Activated naive CD4-positive, alpha-beta T cell treated with anti-CD3 and anti-CD28 coated beads, Interleukin-2, amount 10 ng/mL, durations not matched to agents 7 days and 5 days (primary cell): ENCODE data around the gene LINC00237.

ENCODE experiments used
- CTCF ChIA-PET: fragments of 350-600 bp; sonication (Branson Sonifier 250); formaldehyde crosslinking; loops from one replicate; lab custom pipeline; 2021; ENCODE audit warnings: antibody characterized with exemption; lab: Charles Lee
- DNase-seq: peaks from one replicate; pipeline ENCODE4 v3.0.0-alpha.2; 2020
- H3K27ac Mint-ChIP-seq: one replicate; pipeline ENCODE4 v1.8.0; 2021; ENCODE audit warnings: mild to moderate bottlenecking, moderate library complexity, mixed read lengths
- H3K27me3 Mint-ChIP-seq: one replicate; pipeline ENCODE4 v1.8.0; 2021; ENCODE audit warnings: mild to moderate bottlenecking, mixed read lengths
- H3K36me3 Mint-ChIP-seq: one replicate; pipeline ENCODE4 v1.8.0; 2021; ENCODE audit warnings: mixed read lengths
- H3K4me1 Mint-ChIP-seq: one replicate; pipeline ENCODE4 v1.8.0; 2021; ENCODE audit warnings: mixed read lengths
- H3K4me3 Mint-ChIP-seq: one replicate; pipeline ENCODE4 v1.8.0; 2021; ENCODE audit warnings: mild to moderate bottlenecking, moderate library complexity, mixed read lengths
- H3K9me3 Mint-ChIP-seq: one replicate; pipeline ENCODE4 v1.8.0; 2021; ENCODE audit warnings: mixed read lengths

Gene LINC00237

GRCh38 chr20:21106171-21107017 lies at the start of gene LINC00237:
Gene LINC00237 (minus strand): TSS chr20:21106358.
- Mint-ChIP-seq H3K9me3 (no peaks in the 10 kb centered on the region), H3K27me3 (peaks cover 93% of the 10 kb centered on the region), H3K4me1 (peaks cover 29% of the 10 kb centered on the region), H3K27ac (no peak within 1 kb of the TSS), H3K36me3 (peaks cover 5% of the 10 kb centered on the region), H3K4me3 (no peak within 1 kb of the TSS)
- DNase-seq = no peak
- CTCF ChIA-PET = no interaction called here

- no peak overlapping the region for H3K27ac Mint-ChIP-seq
- CTCF ChIA-PET = no interaction called here
- H3K9me3 Mint-ChIP-seq = no peaks in the 10 kb centered on the region
Observed at GRCh38 chr20:21155268-21155667, 49.1 kb upstream of the LINC00237 start.

GRCh38 chr20:21154692-21155091 lies 48.5 kb upstream of the LINC00237 start:
- Mint-ChIP-seq H3K4me1 (no peaks in the 10 kb centered on the region), H3K27me3 (no peaks in the 10 kb centered on the region), H3K4me3 (no peak overlapping the region), H3K27ac (no peak overlapping the region), H3K36me3 (no peaks in the 10 kb centered on the region), H3K9me3 (no peaks in the 10 kb centered on the region)
- DNase-seq = no peak
- CTCF ChIA-PET = no interaction called here

More at GRCh38 chr20:21155268-21155667, 49.1 kb upstream of the LINC00237 start:
- H3K4me1 Mint-ChIP-seq = no peaks in the 10 kb centered on the region
- no peak for DNase-seq
- no peak overlapping the region for H3K4me3 Mint-ChIP-seq
- no peaks in the 10 kb centered on the region for H3K36me3 Mint-ChIP-seq
- no peaks in the 10 kb centered on the region for H3K27me3 Mint-ChIP-seq

- DNase-seq = no peak
- CTCF ChIA-PET = no interaction called here
- Mint-ChIP-seq H3K4me1 (no peaks in the 10 kb centered on the region), H3K27me3 (no peaks in the 10 kb centered on the region), H3K4me3 (no peak overlapping the region), H3K9me3 (no peaks in the 10 kb centered on the region), H3K27ac (no peak overlapping the region), H3K36me3 (peaks cover 1% of the 10 kb centered on the region)
Observed at GRCh38 chr20:21151791-21152190, 45.6 kb upstream of the LINC00237 start.

GRCh38 chr20:21149344-21149743 lies 43.2 kb upstream of the LINC00237 start:
- Mint-ChIP-seq H3K9me3 (no peaks in the 10 kb centered on the region), H3K27me3 (no peaks in the 10 kb centered on the region), H3K4me3 (no peak overlapping the region), H3K27ac (no peak overlapping the region), H3K36me3 (peaks cover 1% of the 10 kb centered on the region), H3K4me1 (no peaks in the 10 kb centered on the region)
- CTCF ChIA-PET = no interaction called here
- DNase-seq = no peak

GRCh38 chr20:21147593-21147992 lies 41.4 kb upstream of the LINC00237 start:
- Mint-ChIP-seq H3K27me3 (no peaks in the 10 kb centered on the region), H3K27ac (no peak overlapping the region), H3K36me3 (peaks cover 1% of the 10 kb centered on the region), H3K9me3 (no peaks in the 10 kb centered on the region), H3K4me3 (no peak overlapping the region), H3K4me1 (no peaks in the 10 kb centered on the region)
- CTCF ChIA-PET = interaction anchor here (0.6 kb wide), 1 partner anchor 54 kb away, joined by 3 read pairs; no protein-coding TSS in a partner anchor
- DNase-seq = no peak

GRCh38 chr20:21146215-21146614 lies 40.1 kb upstream of the LINC00237 start:
- peaks cover 1% of the 10 kb centered on the region for H3K36me3 Mint-ChIP-seq
- DNase-seq = no peak
- H3K27ac Mint-ChIP-seq = no peak overlapping the region
- CTCF ChIA-PET = no interaction called here
- no peak overlapping the region for H3K4me3 Mint-ChIP-seq
- H3K9me3 Mint-ChIP-seq = no peaks in the 10 kb centered on the region
- H3K27me3 Mint-ChIP-seq = no peaks in the 10 kb centered on the region
- no peaks in the 10 kb centered on the region for H3K4me1 Mint-ChIP-seq

GRCh38 chr20:21145424-21145823 lies 39.3 kb upstream of the LINC00237 start:
- CTCF ChIA-PET = no interaction called here
- H3K4me3 Mint-ChIP-seq = no peak overlapping the region
- H3K36me3 Mint-ChIP-seq = peaks cover 1% of the 10 kb centered on the region
- no peaks in the 10 kb centered on the region for H3K9me3 Mint-ChIP-seq
- DNase-seq = no peak
- no peaks in the 10 kb centered on the region for H3K4me1 Mint-ChIP-seq
- H3K27me3 Mint-ChIP-seq = no peaks in the 10 kb centered on the region
- no peak overlapping the region for H3K27ac Mint-ChIP-seq

GRCh38 chr20:21143194-21143890 lies 37.2 kb upstream of the LINC00237 start:
- H3K9me3 Mint-ChIP-seq = no peaks in the 10 kb centered on the region
- no peak for DNase-seq
- H3K27me3 Mint-ChIP-seq = no peaks in the 10 kb centered on the region
- CTCF ChIA-PET = no interaction called here
- H3K36me3 Mint-ChIP-seq = peaks cover 1% of the 10 kb centered on the region
- H3K4me1 Mint-ChIP-seq = no peaks in the 10 kb centered on the region
- H3K27ac Mint-ChIP-seq = no peak overlapping the region
- H3K4me3 Mint-ChIP-seq = no peak overlapping the region

- no peak overlapping the region for H3K27ac Mint-ChIP-seq
- DNase-seq = no peak
- H3K4me1 Mint-ChIP-seq = no peaks in the 10 kb centered on the region
- no peaks in the 10 kb centered on the region for H3K27me3 Mint-ChIP-seq
- peaks cover 4% of the 10 kb centered on the region for H3K36me3 Mint-ChIP-seq
- CTCF ChIA-PET = interaction anchor here (0.7 kb wide), 1 partner anchor 93 kb away, joined by 3 read pairs; no protein-coding TSS in a partner anchor
- no peak overlapping the region for H3K4me3 Mint-ChIP-seq
- H3K9me3 Mint-ChIP-seq = no peaks in the 10 kb centered on the region
Observed at GRCh38 chr20:21141825-21142224, 35.7 kb upstream of the LINC00237 start.

GRCh38 chr20:21139881-21140566 lies 33.9 kb upstream of the LINC00237 start:
- CTCF ChIA-PET = no interaction called here
- Mint-ChIP-seq H3K27me3 (no peaks in the 10 kb centered on the region), H3K27ac (no peak overlapping the region), H3K4me1 (peaks cover under 1% of the 10 kb centered on the region), H3K4me3 (no peak overlapping the region), H3K9me3 (no peaks in the 10 kb centered on the region), H3K36me3 (peaks cover 6% of the 10 kb centered on the region)
- no peak for DNase-seq

GRCh38 chr20:21137078-21137477 lies 30.9 kb upstream of the LINC00237 start:
- peaks cover 6% of the 10 kb centered on the region for H3K36me3 Mint-ChIP-seq
- no peaks in the 10 kb centered on the region for H3K9me3 Mint-ChIP-seq
- peaks cover 5% of the 10 kb centered on the region for H3K4me1 Mint-ChIP-seq
- H3K27ac Mint-ChIP-seq = no peak overlapping the region
- no peak overlapping the region for H3K4me3 Mint-ChIP-seq
- no peaks in the 10 kb centered on the region for H3K27me3 Mint-ChIP-seq
- CTCF ChIA-PET = interaction anchor here (1.0 kb wide), 1 partner anchor 99 kb away, joined by 3 read pairs; no protein-coding TSS in a partner anchor
- no peak for DNase-seq

GRCh38 chr20:21136015-21136732 lies 30.0 kb upstream of the LINC00237 start:
- no peaks in the 10 kb centered on the region for H3K27me3 Mint-ChIP-seq
- no peaks in the 10 kb centered on the region for H3K9me3 Mint-ChIP-seq
- H3K36me3 Mint-ChIP-seq = peaks cover 6% of the 10 kb centered on the region
- peaks cover 5% of the 10 kb centered on the region for H3K4me1 Mint-ChIP-seq
- no peak overlapping the region for H3K27ac Mint-ChIP-seq
- CTCF ChIA-PET = interaction anchor here (0.6 to 1.0 kb wide), 2 partner anchors 77 to 100 kb away, joined by 3 read pairs; no protein-coding TSS in a partner anchor
- H3K4me3 Mint-ChIP-seq = no peak overlapping the region
- no peak for DNase-seq
